GM19239 (cell line): ENCODE results near the gene MORN5.

Experiments
- DNase-seq: peaks from one replicate; pipeline ENCODE4 v3.0.0; 2011; ENCODE audit warnings: low spot score; ENCODE audit not compliant: insufficient read length
- FAIRE-seq: peaks from 2 replicates; lab custom pipeline; 2011; peaks lifted over from hg19 to GRCh38; lab: Jason Lieb, UNC

The MORN5 gene

GRCh38 chr9:122124048-122124447 is 35.7 kb upstream of the MORN5 start:
- FAIRE-seq (no peak), DNase-seq (no peak)

GRCh38 chr9:122124528-122124927 is 35.2 kb upstream of the MORN5 start:
- no peak for FAIRE-seq
- DNase-seq = no peak

- DNase-seq (peak; percentile 91), FAIRE-seq (peak; percentile 47)
These were observed 34.6 kb upstream of the MORN5 start for GRCh38 chr9:122125158-122125508.

GRCh38 chr9:122125509-122126330 is 34.0 kb upstream of the MORN5 start:
- DNase-seq (no peak), FAIRE-seq (no peak)

- DNase-seq (no peak), FAIRE-seq (no peak)
These were observed 33.1 kb upstream of the MORN5 start for GRCh38 chr9:122126331-122127261.

- DNase-seq (no peak), FAIRE-seq (no peak)
These were observed 32.3 kb upstream of the MORN5 start for GRCh38 chr9:122127396-122127798.

GRCh38 chr9:122128007-122128968 is 31.4 kb upstream of the MORN5 start:
- FAIRE-seq (no peak), DNase-seq (no peak)

GRCh38 chr9:122128969-122129343 is 30.8 kb upstream of the MORN5 start:
- FAIRE-seq (no peak), DNase-seq (no peak)

GRCh38 chr9:122129969-122130368 is 29.7 kb upstream of the MORN5 start:
- DNase-seq (no peak), FAIRE-seq (no peak)

GRCh38 chr9:122130837-122131236 is 28.9 kb upstream of the MORN5 start:
- DNase-seq (no peak), FAIRE-seq (no peak)

GRCh38 chr9:122131401-122132001 is 28.2 kb upstream of the MORN5 start:
- DNase-seq (no peak), FAIRE-seq (no peak)

- no peak for FAIRE-seq
These were observed 27.2 kb upstream of the MORN5 start for GRCh38 chr9:122132539-122132938.

GRCh38 chr9:122133263-122133983 is 26.3 kb upstream of the MORN5 start:
- no peak for FAIRE-seq
- no peak for DNase-seq

More at GRCh38 chr9:122132539-122132938, 27.2 kb upstream of the MORN5 start:
- DNase-seq = no peak

- no peak for DNase-seq
- FAIRE-seq = no peak
These were observed 25.6 kb upstream of the MORN5 start for GRCh38 chr9:122133984-122134535.

GRCh38 chr9:122134822-122135528 is 24.7 kb upstream of the MORN5 start:
- DNase-seq = no peak
- no peak for FAIRE-seq

GRCh38 chr9:122135529-122135859 is 24.2 kb upstream of the MORN5 start:
- DNase-seq (no peak), FAIRE-seq (no peak)

GRCh38 chr9:122138560-122139268 is 21.0 kb upstream of the MORN5 start:
- no peak for DNase-seq
- no peak for FAIRE-seq
